GM12865 (cell line): Measurements from ENCODE around the gene LDLRAD3.

Experiments used
- DNase-seq: peaks from one replicate; pipeline ENCODE4 v3.0.0; 2010; ENCODE audit warnings: low read depth
- H3K4me3 ChIP-seq: 2 replicates; pipeline ENCODE4 v1.5.1; 2011; ENCODE audit warnings: mild to moderate bottlenecking, low read depth, low read length, control low read depth
- CTCF ChIP-seq: IDR thresholded peaks from 2 replicates; pipeline ENCODE4 v1.5.1; 2011; ENCODE audit warnings: low read length, control low read depth, low read depth, inconsistent platforms; ENCODE audit not compliant: insufficient read depth; ENCODE audit errors: missing control alignments

LDLRAD3 gene

GRCh38 chr11:36224209-36224882 is 280.5 kb downstream of the LDLRAD3 start:
- H3K4me3 ChIP-seq, result no peak overlapping the region
- DNase-seq, result no peak
- TF ChIP-seq CTCF, result no peak

GRCh38 chr11:36227044-36227443 is 283.2 kb downstream of the LDLRAD3 start:
- DNase-seq, result no peak
- TF ChIP-seq CTCF, result no peak
- H3K4me3 ChIP-seq, result no peak overlapping the region

GRCh38 chr11:36228689-36229088 is 284.8 kb downstream of the LDLRAD3 start:
- H3K4me3 ChIP-seq, result no peak overlapping the region
- no peak for DNase-seq
- TF ChIP-seq CTCF, result no peak

GRCh38 chr11:36229091-36229705 is 285.3 kb downstream of the LDLRAD3 start:
- TF ChIP-seq CTCF, result no peak
- DNase-seq, result no peak
- no peak overlapping the region for H3K4me3 ChIP-seq

GRCh38 chr11:36230779-36231699 is 287.2 kb downstream of the LDLRAD3 start:
- no peak for TF ChIP-seq CTCF
- no peak overlapping the region for H3K4me3 ChIP-seq
- no peak for DNase-seq

- no peak overlapping the region for H3K4me3 ChIP-seq
- TF ChIP-seq CTCF, result no peak
- DNase-seq, result no peak
Observed at GRCh38 chr11:36233204-36233603, 289.3 kb downstream of the LDLRAD3 start.
